Activated CD8-positive, alpha-beta memory T cell treated with anti-CD3 and anti-CD28 coated beads for 4 hours (primary cell): ENCODE results near the gene DLGAP3.
"Not testable (repeated sequence)": the region's sequence is repeated elsewhere in the genome, so short reads cannot be mapped to it uniquely, and the experiment has no call there.

Source experiments
- DNase-seq, 2 donors: peaks; one replicate each; pipeline ENCODE4 v3.0.0-alpha.2; 2020; ENCODE audit warnings: low read depth in 2 of 2

The DLGAP3 gene, protein sequence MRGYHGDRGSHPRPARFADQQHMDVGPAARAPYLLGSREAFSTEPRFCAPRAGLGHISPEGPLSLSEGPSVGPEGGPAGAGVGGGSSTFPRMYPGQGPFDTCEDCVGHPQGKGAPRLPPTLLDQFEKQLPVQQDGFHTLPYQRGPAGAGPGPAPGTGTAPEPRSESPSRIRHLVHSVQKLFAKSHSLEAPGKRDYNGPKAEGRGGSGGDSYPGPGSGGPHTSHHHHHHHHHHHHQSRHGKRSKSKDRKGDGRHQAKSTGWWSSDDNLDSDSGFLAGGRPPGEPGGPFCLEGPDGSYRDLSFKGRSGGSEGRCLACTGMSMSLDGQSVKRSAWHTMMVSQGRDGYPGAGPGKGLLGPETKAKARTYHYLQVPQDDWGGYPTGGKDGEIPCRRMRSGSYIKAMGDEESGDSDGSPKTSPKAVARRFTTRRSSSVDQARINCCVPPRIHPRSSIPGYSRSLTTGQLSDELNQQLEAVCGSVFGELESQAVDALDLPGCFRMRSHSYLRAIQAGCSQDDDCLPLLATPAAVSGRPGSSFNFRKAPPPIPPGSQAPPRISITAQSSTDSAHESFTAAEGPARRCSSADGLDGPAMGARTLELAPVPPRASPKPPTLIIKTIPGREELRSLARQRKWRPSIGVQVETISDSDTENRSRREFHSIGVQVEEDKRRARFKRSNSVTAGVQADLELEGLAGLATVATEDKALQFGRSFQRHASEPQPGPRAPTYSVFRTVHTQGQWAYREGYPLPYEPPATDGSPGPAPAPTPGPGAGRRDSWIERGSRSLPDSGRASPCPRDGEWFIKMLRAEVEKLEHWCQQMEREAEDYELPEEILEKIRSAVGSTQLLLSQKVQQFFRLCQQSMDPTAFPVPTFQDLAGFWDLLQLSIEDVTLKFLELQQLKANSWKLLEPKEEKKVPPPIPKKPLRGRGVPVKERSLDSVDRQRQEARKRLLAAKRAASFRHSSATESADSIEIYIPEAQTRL

DNA sequence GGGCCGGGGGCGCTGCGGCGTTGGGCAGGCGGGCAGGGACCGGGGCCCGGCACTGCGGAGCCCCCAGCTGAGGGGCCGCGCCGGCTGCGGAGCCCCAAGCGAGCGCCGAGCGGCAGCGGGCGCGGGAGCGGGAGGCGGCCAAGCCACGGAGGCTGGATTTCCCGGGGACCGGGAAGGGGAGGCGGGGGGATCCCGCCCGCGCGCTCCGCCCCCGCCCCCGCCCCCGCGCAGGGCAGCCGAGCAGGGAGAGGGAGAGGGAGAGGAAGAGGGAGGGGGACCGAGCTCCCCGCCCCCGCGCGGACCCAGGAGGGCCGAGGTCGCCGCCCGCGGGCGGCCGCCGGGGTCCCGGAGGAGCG, at the start of gene DLGAP3:
Gene DLGAP3, minus strand, starts transcription at position 154 of the 356 bp plus-strand sequence. CDS start 24,267 bp downstream, outside the sequence.
- DNase-seq, result no peak

DNA sequence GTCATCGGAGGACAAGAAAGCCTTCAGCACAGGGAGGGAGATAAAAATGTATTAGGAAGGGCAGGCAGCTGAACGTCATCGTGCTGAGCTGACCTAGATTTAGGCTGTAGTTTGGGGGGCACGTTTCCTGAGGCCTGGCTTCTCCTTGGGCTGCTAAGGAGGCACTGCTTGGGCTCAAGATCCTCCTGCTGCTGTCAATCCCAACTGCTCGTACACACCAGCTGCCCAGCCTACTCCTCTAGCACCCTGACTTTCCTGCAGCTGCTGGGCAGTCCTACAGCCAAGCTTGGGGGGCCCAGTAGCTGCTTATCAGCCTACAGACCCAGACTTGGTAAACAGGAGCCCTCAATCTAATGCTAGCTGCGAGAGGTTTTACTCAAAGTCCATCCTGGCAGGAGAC, 49.5 kb upstream of the DLGAP3 start:
- no peak for DNase-seq

DNA sequence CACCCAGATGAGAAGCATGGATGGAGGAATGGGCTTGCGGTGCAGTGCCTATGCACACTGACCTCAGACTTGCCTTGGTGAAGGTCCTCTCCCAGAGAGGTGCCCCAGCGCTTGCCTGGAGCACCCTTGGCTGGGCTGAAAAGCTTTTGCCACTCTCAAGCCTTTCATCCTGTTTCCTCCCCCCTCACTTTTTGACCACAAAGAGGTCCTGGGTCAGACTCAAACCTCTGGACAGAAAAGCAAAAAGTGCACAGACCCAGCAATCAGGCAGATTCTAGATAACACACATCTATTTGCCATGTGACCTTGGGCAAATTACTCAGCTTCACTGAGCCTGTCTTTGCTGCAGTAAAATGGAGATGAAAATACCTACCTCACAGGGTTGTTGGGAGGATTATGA, 48.4 kb upstream of the DLGAP3 start:
- DNase-seq, result no peak

DNA sequence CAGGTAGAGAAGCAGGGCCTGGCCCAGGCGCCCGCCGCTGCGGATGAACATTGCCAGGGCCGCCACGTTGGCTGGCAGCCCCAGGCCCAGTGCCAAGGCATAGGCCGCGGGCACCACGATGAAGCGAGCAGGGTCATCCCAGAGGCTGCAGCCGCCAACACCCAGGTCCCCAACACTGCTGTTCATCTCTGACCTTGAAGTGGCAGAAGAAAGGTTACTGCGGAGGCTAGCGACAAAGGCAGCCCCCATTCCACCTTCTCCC, 47.7 kb upstream of the DLGAP3 start:
- DNase-seq, result no peak

DNA sequence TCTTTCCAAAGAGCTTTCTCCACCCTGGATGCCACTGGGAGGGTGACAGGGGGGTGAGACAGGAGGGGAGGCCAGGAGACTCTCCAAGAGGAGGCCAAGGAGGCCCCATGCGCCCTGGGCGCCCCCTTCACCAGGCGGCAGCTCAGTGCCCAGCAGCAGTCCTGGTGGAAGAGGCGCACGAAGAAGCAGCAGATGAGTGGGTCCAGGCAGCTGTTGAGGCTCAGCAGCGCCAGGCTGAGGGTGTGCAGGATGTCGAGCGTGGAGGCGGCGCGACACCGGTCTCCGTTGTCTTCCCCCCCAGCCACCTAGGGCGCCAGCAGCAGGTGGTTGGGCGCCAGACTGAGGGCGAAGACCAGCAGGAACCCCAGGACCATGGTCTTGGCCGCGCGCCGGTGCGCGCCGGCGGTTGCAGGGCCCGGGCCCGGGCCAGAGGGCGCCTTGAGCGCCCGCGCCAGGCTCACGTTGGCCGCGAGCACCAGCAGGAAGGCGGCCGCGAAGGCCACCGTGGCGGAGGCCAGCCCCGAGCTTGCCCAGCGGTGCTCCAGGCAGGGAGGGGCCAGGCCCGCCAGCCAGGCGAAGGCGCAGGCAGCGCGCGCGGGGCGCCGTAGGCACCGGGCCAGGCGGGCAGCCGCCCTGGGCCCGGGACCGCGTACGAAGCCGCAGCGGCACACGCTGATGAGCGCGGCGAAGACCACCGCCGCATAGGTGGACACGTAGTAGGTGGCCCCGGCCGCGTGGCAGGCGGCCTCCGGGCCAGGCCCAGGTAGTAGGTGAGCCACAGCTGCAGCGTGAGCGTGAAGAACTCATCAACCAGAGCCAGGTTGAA, 47.1 kb upstream of the DLGAP3 start:
- DNase-seq, result no peak

DNA sequence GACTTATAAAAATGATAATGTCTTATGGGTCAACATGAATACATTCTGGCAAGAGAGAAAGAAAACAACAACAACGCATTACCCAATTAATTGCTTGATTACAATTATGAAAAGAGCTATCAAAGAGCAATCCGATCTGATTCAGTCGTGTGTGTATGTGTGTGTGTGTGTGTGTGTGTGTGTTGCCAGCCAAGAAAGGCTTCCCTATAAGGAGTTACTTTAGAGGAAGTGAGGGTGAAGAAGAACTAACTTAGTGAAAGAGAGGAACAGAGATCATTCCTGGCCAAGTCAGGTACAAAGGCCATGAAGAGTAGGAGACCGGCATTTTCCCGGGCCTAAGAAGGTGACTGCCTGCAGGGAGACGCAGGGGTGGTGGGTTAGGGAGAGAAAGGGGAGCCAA, 46.3 kb upstream of the DLGAP3 start:
- no peak for DNase-seq

DNA sequence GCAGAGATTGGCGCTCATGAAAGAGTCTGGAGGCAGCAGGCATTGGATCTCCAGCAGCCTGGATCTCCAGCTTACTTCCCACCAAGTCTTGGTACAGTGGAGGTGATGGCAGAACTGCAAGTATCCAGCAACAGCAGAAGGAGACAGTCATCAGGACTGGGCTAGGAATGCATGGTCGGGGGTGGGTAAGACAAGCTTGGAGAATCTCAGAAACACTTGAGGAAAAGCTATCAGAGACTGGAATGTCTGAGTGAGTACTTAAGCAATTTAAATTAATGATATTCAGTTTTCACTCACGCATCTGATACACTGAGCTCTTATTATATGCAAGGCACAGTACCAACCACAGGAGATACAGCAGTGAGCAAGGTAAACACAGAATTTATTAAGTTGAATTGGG, 45.9 kb upstream of the DLGAP3 start:
- no peak for DNase-seq

DNA sequence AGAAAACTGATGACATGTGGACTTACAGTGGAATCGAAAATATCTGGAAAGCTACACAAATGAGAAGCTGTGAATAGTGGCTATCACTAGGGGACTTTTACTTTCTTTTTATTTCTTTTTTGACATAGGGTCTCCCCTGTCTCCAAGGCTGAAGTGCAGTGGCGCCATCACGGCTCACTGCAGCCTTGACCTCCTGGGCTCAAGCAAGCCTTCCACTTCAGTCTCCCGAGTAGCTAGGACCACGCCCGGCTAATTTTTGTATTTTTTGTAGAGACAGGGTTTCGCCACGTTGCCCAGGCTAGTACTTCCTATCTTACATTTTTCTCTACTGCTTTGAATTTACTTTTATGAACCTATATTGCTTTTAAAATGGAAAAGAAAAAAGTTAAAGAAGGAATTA, 45.2 kb upstream of the DLGAP3 start:
- DNase-seq, result no peak

DNA sequence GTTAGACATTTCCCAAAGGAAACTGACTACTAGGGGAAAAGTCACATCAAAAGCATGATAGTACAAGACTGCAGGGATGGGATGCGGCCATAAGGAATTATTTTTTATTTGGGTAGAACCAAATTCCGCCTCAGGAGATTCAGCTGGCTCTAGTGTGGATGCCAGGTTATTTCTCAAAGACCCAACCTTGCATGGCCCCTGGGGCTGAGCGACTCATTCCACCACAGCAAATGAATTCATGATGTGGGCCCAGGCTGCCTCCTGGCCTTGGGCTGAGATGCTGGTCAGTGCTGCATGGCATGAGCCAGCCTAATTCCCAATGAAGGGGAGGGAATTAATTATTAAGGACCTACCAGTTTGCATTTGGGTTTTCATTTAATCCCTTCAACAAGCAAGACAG, 43.9 kb upstream of the DLGAP3 start:
- DNase-seq, result no peak

DNA sequence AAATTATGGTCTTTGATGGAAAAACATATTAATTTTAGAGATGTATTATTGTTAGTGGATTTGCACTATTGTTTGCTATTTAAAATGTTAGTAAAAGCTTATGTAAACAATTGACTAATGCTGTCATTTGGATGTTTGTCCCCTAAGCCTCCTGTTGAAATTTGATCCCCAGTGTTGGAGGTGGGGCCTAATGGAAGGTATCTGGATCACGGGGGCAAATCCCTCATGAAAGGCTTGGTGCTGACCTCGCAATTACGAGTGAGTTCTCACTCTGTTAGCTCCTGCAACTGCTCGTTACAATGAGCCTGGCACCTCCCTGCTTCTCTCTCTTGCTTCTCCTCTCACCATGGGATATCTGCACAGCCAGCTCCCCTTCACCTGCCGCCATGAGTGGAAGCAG, 41.4 kb upstream of the DLGAP3 start:
- no peak for DNase-seq

DNA sequence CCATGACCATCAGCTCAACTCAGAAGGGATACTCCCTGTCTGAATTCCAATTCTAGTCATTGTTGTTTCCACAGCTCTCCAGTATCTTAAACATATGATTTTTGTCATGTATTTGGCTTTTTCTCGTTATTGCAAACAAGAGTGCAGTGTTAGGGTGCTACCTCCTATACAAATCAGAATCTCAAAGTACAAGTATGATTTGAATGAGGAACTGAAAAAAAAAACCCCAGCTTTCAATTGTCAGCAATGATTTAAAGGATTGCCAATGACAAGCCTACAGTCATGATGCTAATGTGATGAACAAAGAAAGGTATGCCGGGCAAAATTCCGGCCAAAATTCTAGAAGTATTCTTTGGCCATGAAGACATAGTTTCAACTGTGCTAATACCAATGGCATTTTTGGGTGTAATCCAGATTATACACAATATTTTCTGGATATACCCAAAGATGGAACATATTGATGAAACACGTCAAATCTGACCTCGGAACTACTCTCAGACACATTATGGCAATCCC, 40.8 kb upstream of the DLGAP3 start:
- no peak for DNase-seq

DNA sequence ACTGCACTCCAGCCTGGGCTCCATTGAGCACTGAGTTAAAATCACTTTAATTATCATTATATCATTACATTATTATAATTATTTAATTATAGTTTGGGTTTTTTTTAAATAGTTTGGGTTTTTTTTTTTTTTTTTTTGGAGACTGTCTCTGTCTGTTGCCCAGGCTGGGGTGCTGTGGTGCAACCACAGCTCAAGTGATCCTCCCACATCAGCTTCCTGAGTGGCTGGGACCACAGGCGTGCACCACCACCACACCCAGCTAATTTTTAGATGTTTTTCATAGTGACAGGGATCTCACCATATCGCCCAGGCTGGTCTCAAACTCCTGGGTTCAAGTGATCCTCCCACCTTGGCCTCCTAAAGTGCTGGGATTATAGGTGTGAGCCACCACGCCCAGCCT, 38.8 kb upstream of the DLGAP3 start:
- not testable (repeated sequence) for DNase-seq

DNA sequence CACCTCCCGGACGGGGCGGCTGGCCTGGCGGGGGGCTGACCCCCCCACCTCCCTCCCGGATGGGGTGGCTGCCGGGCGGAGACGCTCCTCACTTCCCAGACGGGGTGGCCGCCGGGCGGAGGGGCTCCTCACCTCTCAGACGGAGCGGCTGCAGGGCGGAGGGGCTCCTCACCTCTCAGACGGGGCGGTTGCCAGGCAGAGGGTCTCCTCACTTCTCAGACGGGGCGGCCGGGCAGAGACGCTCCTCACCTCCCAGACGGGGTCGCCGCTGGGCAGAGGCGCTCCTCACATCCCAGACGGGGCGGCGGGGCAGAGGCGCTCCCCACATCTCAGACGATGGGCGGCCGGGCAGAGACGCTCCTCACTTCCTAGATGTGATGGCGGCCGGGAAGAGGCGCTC, 38.2 kb upstream of the DLGAP3 start:
- not testable (repeated sequence) for DNase-seq

DNA sequence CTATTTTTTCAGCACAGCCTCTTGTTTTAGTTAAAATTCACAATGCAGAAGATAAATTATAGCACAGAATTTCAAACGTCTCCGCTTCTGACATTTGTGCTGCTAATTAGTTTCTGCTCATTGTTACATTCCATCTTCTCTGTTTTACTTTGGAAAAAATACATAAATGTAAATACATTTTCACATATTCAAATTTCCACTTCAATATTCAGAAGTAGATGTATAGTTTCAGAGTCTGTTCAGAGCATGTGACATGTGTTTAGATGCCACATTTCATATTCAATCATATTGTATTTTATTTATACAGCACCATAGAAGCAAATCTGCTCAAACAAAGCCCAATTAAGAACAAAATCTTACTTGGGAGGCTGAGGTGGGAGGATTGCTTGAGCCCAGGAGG, 36.1 kb upstream of the DLGAP3 start:
- no peak for DNase-seq

DNA sequence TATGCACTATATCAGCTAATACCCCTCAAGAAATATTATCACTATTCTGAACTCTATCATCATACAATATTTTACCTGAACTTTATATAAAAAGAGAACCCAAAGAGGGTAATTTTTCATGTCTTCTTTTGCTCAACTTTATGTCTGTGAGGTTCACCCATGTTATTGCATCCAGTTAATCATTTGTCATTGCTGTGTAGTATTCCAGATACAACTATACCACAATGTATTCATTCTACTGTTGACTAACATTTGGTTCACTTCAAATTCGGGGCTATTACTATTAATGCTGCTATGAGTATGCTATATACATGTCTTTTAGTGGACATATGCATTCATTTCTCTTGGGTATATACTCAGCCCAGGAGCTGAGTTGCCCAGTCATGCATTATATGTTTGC, 21.0 kb upstream of the DLGAP3 start:
- no peak for DNase-seq

DNA sequence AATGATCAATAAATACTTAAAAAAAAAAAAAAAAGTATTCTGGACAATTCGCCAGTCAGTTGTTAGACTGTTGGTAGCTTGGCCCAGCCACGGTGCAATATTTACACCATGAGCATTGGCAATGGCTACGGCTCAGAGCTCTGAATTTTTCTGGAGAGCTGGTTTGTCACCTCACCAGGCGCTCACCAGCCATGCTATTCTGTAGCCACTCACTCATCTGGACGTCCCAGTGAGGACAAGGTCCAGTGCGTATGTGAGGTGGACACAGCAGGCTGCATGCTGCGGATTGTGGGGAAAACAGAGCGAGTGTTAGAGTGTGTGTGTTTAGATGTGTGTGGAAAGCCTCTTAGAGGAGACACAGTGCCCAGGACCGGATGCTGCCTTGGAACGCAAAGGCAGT, 19.3 kb upstream of the DLGAP3 start:
- DNase-seq, result not testable (repeated sequence)

DNA sequence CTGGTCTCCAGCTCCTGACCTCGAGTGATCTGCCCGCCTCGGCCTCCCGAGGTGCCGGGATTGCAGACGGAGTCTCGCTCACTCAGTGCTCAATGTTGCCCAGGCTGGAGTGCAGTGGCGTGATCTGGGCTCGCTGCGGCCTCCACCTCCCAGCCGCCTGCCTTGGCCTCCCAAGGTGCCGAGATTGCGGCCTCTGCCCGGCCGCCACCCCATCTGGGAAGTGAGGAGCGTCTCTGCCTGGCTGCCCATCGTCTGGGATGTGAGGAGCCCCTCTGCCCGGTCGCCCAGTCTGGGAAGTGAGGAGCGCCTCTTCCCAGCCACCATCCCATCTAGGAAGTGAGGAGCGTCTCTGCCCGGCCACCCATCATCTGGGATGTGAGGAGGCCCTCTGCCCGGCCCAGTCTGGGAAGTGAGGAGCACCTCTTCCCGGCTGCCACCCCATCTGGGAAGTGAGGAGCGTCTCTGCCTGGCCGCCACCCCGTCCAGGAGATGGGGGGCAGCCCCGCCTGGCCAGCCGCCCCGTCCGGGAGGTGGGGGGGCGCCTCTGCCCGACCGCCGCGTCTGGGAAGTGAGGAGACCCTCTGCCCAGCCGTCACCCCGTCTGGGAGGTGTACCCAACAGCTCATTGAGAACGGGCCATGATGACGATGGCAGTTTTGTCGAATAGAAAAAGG, 18.3 kb upstream of the DLGAP3 start:
- not testable (repeated sequence) for DNase-seq

DNA sequence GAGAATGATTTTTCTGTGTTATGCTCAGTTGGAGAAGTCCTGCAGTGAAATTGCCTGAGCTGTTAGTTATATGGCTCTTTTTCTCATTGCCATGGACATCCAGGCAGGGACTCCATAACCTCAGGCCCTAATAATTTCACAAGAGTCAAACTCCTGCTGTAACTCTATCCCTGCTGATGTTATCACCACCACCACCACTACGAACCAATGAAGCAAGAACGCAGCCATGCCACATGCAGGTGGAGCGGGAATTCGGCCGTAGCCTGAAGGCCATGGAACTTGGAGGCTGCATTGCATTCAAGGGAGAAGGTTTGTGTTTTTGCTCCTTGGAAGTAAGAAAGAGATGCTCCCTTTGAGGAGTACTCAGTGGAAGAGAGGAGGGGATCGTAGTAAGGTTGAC, 16.8 kb upstream of the DLGAP3 start:
- no peak for DNase-seq

DNA sequence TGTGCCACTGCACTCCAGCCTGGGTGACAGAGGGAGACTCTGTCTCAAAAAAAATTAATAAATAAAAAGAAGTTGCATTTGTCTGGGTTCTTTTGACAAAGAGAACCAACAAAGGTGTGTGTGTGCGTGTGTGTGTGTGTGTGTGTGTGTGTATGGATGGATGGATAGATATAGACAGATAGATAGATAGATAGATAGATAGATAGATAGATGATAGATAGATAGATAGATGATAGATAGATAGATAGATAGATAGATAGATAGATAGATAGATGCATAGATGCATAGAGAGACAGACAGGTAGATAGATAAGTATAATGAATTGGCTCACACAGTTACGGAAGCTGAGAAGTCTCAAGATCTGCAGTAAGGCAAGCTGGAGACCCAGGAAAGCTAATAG, 12.3 kb upstream of the DLGAP3 start:
- DNase-seq, result not testable (repeated sequence)

DNA sequence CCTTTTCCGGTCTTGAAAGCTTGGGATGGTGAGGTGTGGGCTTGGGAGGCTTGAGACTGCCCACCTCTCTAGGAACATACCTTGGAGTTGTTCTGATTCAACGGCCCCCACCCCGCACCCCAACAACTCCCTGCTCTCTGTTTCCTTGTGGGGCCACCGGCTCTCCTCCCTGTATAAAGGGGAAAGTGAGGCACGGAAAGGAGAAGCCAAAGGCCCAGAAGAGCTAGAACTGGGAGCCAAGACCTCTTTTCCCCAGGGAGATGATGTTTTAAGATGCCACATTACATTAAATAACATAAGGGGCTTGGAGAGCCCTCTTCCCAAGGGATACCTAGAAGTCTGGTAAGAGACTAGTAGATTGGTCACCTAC, 1.2 kb upstream of the DLGAP3 start:
- DNase-seq, result no peak

DNA sequence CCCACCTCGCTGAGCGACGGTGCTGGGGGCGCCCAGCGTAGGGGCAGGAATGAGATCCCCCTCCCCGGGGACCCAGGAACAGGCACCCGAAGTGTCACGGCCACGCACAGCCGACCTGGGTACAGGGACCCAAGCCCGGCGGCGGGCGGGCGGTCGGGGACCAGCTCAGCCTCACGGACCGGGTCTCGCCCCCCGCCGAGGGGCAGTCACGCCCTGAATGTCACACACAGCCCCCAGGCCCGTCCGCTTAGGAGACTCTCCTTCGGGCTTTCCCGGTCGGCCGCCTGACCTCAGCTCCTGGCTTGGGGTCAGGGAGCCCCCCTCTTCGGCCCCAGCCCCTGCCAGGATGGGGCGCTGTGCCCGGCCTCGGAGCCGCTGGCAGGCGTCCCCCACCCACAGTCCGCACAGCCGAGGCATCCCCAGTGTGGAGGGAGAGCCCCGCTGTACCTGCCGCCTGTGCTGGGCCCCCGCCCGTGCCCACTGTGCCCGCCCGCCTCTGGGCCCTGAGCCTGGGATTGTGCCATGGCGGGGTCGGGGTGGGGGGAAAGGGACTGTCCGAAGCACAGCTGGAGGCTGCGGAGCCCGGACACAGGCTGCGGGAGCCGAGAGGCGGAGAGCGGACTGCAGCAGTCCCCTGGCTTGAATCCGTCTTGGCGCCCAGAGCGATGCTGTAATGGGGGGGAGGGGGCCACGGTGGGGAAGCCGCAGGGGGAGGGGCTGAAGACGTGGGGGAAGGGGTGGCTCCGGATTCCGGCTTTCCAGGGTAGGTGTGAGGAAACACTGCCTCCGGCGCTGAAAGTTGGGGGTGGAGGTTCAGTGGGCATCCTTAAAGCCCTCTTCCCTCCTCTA, 627 bp upstream of the DLGAP3 start:
- no peak for DNase-seq
